GM21619 (cell line): ENCODE measurements around the gene TAF8.
"Not testable (repeated sequence)": the region's sequence is repeated elsewhere in the genome, so short reads cannot be mapped to it uniquely, and the experiment has no call there.

Source experiments
- ATAC-seq: cut with Tn5 transposase; IDR thresholded peaks from one replicate; pipeline ENCODE4 v1.9.1; 2021; ENCODE audit not compliant: unreplicated experiment

TAF8 gene

GRCh38 chr6:42050297-42051267 is at the start of gene TAF8:
Gene TAF8 (plus strand): TSS chr6:42050524. CDS start chr6:42050542, 18 bp downstream.
- peak; percentile 74 for ATAC-seq

- no peak for ATAC-seq
Observed at GRCh38 chr6:42001506-42001905, 48.8 kb upstream of the TAF8 start.

- ATAC-seq = not testable (repeated sequence)
Observed at GRCh38 chr6:42003658-42004057, 46.7 kb upstream of the TAF8 start.

- no peak for ATAC-seq
Observed at GRCh38 chr6:42007286-42008137, 42.8 kb upstream of the TAF8 start.

DNA sequence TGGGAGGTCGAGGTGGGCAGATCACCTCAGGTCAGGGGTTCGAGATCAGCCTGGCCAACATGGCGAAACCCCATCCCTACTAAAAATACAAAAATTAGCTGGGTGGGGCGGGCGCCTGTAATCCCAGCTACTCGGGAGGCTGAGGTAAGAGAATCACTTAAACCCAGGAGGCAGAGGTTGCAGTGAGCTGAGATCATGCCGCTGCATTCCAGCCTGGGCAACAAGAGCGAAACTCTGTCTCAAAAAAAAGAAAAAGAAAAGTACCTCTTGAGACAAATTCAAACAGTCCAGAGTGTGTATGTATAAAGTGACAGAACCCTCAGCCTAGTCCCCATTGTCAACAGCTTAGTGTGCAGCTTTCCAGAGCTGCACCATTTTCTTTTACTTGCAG is 42.2 kb upstream of the TAF8 start:
- ATAC-seq = not testable (repeated sequence)

- ATAC-seq = no peak
Observed at GRCh38 chr6:42009844-42010184, 40.5 kb upstream of the TAF8 start.

DNA sequence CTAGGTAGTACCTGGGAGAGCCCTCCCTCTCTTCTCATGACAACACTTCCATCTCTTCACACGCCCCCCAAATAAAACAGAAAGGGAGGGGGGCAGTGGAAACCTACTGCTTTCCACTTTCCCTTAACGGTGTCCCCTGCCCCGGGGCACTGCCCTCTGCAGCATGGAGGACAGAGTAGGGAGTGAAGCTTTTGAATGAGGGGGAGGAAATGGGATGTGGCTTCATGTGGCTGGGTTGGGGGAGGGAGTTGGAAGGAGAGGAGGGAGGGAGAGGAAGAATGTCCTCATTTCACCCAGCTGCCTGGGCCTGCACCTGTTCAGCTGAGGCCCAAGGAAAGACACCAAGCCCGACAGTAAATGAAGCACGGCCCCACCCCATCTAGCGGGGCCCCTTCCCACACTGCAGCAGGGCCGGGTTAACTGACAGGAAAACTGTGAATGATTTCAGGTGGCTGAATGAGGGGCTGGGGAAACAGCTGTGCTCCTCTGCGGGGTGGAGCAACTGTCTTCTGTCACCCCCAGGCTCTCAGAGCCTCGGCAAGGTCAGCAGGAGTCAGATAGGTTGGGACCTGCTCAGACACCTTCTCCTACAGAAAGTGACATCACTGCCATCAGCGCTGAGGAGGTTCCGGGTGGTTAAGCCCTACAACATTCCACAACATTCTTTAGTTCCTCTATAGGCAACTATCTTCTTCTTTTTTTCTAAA is 40.0 kb upstream of the TAF8 start:
- no peak for ATAC-seq

DNA sequence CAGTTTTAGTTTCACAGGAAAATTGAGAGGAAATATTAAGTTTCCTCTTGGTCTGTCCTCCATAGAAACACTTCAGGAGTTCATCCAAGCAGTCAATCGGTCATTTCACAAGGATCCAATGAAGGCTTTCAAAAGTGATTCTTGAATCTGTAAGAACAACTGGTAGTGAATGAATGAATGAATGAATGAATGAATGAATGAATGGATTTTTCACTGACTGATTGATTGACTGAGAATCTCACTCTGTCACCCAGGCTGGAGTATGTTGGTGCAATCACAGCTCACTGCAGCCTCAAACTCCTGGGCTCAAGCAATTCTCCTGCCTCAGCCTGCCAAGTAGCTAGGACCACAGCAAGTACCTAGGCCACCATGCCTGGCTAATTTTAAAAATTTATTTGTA is 39.4 kb upstream of the TAF8 start:
- ATAC-seq = no peak

GRCh38 chr6:42012501-42013133 is 37.7 kb upstream of the TAF8 start:
- no peak for ATAC-seq

DNA sequence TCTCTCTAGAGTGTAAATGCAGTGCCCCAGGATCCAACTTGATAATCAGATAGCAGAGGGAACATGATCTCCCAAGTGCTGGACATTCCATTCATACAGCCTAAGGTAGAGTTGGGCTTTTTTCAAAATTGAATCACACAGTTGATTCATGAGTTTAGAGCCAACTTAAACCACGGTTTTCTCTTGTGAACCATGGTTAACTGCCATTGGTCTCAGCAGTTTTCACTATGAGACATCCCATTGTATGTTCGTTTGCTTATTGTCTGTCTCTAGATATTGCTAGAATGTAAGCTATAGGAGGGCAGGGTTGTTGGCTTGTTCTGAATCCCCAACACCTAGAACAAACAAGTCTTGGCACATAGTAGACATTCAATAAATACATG is 37.2 kb upstream of the TAF8 start:
- ATAC-seq = no peak

GRCh38 chr6:42017021-42017643 is 33.2 kb upstream of the TAF8 start:
- peak; percentile 39 for ATAC-seq

DNA sequence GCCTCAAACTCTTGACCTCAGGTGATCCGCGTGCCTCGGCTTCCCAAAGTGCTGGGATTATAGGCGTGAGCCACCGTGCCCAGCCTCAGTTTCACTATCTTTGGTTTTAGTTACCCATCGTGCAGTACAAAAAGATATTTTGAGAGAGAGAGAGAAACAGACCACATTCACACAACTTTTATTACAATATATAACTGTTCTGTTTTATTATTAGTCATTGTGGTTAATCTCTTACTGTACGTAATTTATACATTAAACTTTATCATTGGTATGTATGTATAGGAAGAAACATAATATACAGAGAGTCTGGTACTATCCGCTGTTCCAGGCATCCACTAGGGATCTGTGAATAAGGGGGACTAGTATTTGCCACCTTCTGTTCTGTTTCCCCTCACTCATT is 29.4 kb upstream of the TAF8 start:
- ATAC-seq = no peak

DNA sequence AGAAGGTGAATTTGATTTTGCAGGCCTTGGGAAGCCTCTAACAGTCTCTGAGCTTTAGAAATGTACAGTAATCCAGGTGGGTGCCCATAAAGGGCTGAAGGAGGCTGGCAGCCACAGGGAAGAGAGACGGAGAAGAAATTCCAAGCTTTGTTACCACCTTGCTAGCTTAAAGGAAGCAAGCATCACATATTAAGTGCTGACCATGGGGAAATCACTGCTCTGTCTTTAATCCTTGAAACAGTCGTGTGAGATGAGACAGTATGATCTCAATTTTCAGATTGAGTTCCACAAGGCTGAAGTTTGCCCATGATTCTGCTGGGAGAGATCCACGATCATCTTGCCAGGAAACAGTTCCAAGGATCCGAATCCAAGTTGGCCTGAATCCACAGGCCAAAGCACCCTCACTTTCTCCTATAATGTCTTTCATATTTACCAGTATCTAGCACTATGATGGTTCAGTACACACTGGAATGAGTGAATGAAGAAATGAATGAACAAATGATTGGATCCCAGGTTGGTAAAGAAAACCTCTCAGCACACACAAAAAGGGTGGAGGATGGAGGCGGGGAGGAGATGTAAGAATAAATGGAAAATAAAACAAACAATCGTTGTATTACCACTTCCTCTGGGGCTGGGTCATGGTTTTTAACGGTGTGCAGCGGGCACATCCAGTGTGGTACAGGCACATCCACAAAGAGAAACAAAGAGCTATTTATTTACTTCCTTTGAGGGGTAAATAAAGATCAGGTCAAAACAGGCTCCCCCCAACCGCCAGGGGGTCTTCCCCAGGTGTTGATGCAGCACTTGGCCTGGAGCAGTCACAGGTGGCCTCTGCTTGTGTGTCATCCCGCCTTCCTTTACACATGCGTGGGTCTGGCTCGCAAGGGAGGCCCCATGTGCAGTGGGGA is 28.2 kb upstream of the TAF8 start:
- ATAC-seq = peak; percentile 31

DNA sequence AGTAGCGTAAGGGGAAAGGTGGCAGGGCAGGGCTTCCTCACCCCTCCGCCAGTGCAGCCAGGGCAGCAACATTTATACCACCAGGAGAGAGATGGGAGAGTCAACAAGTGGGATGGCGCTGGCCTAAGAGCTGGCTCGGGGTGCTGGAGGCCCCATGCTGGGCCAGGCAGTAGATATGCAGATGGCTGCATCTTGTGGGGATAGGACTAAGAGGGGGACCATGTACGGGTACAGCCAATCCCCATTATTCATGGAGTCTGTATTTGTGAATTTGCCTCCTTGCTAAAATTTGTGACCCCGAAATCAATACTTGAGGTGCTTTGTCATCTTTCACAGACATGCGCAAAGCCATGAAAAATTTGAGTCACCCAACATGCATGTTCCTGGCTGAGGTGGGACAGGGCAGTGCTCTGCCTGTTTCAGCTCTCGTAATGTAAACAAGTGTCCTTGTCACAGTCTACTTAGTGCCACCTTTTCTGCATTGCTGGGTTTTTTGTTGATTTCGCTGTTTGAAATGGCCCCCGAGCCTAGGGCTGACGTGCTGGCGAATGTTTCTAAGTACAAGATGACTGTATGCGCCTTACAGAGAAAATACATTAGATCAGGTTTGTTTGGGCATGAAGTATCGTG is 27.5 kb upstream of the TAF8 start:
- no peak for ATAC-seq

GRCh38 chr6:42025066-42025844 is 25.1 kb upstream of the TAF8 start:
- ATAC-seq = peak; percentile 63

DNA sequence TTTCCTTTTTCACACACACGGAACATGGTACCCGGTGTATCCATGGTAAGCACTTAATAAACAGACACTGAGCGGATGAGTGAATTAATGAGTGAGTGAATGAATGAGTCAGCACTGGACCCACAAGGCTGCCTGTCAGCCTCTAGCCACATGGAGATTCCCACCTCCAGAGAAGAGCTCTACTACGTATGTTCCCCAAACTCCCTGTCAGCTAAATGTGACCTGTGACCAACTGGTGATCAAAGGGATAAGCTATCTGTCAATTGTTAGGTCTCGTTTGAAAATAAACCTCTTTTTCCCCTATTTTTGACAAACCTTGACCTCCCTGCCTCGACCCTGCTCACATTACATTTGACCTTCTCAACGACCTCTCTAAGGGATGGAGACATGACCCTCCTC is 24.5 kb upstream of the TAF8 start:
- ATAC-seq = no peak

GRCh38 chr6:42026540-42026939 is 23.8 kb upstream of the TAF8 start:
- ATAC-seq = no peak
